ENCODE results near the gene NFASC.
A peak's percentile ranks its signal among the peaks of the same experiment; 100 is the strongest.

NFASC gene

GRCh38 chr1:204962742-204963632 is 92.3 kb downstream of the NFASC start:
- no peak for DNase-seq

GRCh38 chr1:204967451-204967850 is 96.8 kb downstream of the NFASC start:
- no peak for DNase-seq

- no peak for DNase-seq
Measured at GRCh38 chr1:204968135-204968534, 97.5 kb downstream of the NFASC start.

GRCh38 chr1:204968951-204969350 is 98.3 kb downstream of the NFASC start:
- no peak for DNase-seq

- DNase-seq = no peak
Measured at GRCh38 chr1:204970937-204971336, 100.3 kb downstream of the NFASC start.

- peak; percentile 83 for DNase-seq
Measured at GRCh38 chr1:204971517-204972336, 101.1 kb downstream of the NFASC start.

- no peak for DNase-seq
Measured at GRCh38 chr1:204972426-204972825, 101.8 kb downstream of the NFASC start.

- no peak for DNase-seq
Measured at GRCh38 chr1:204973449-204973848, 102.8 kb downstream of the NFASC start.

- no peak for DNase-seq
Measured at GRCh38 chr1:204974327-204974726, 103.7 kb downstream of the NFASC start.

- DNase-seq = no peak
Measured at GRCh38 chr1:204975021-204975420, 104.4 kb downstream of the NFASC start.

- DNase-seq = peak; percentile 88
Measured at GRCh38 chr1:204975568-204976235, 105.0 kb downstream of the NFASC start.

- DNase-seq = no peak
Measured at GRCh38 chr1:204976646-204977045, 106.0 kb downstream of the NFASC start.

GRCh38 chr1:204977318-204977717 is 106.7 kb downstream of the NFASC start:
- no peak for DNase-seq

- DNase-seq = no peak
Measured at GRCh38 chr1:204978782-204979181, 108.1 kb downstream of the NFASC start.

GRCh38 chr1:204979306-204979705 is 108.6 kb downstream of the NFASC start:
- DNase-seq = no peak

GRCh38 chr1:204979891-204980649 is 109.4 kb downstream of the NFASC start:
- no peak for DNase-seq

- DNase-seq = no peak
Measured at GRCh38 chr1:204980840-204981405, 110.3 kb downstream of the NFASC start.

GRCh38 chr1:204983136-204983535 is 112.5 kb downstream of the NFASC start:
- DNase-seq = no peak

GRCh38 chr1:204983881-204984280 is 113.2 kb downstream of the NFASC start:
- DNase-seq = no peak

- DNase-seq = no peak
Measured at GRCh38 chr1:204984499-204984898, 113.8 kb downstream of the NFASC start.

- no peak for DNase-seq
Measured at GRCh38 chr1:204986181-204986580, 115.5 kb downstream of the NFASC start.

- no peak for DNase-seq
Measured at GRCh38 chr1:204987689-204988088, 117.0 kb downstream of the NFASC start.
